ENCODE data around the gene STX12. TPM values are rescaled to one million over a fixed set of nuclear protein-coding genes. Genes with fewer than 3 reads are reported as not detected.

The STX12 gene
- total and polyA plus RNA-seq, 2 of the 4 experiments (the other 2 are of a cell fraction): 28.6 to 54.8 TPM

- ChIA-PET CTCF (interaction anchor here (1.4 kb wide), 1 partner anchor 47 kb away, joined by 5 read pairs; the partner anchor contains the start of gene FAM76A), POLR2A (ENCODE audit: unreplicated experiment) (interaction anchor here (0.6 to 1.1 kb wide), 9 partner anchors 8 to 101 kb away, joined by 3 to 11 read pairs (median 3); partner anchors contain the start of genes FAM76A and PPP1R8)
- peak overlapping the region; percentile 14 to 97 for H4K8ac ChIP-seq (ENCODE audit: low read depth in 2 of 2, low read length in 2 of 2)
- H2AFZ ChIP-seq (replicated peaks; ENCODE audit: low read length, poor library complexity): peak overlapping the region; percentile 89
- no peaks in the 10 kb centered on the region for H3K36me3 ChIP-seq (ENCODE audit: control insufficient read depth, insufficient read depth, low read length)
- no peaks in the 10 kb centered on the region for H3K27me3 ChIP-seq (ENCODE audit: control insufficient read depth, insufficient read depth, low read length)
- WGBS, 2 experiments (ENCODE audit: extremely low coverage in 2 of 2, insufficient read length in 1 of 2): no CpG with 5 or more reads among the region's 18 CpGs
- peak overlapping the region; percentile 60; the same call in 1 of the 2 replicates for H3K23ac ChIP-seq (ENCODE audit: low read depth, low read length)
- peak overlapping the region; percentile 26 for H3K14ac ChIP-seq (replicated peaks; ENCODE audit: low read depth, low read length)
- ATAC-seq (ENCODE audit: low read depth): no peak
- H4K20me1 ChIP-seq (ENCODE audit: insufficient read depth, low read length): peaks cover 8% of the 10 kb centered on the region; the same call in 1 of the 2 replicates
- peak overlapping the region; percentile 66; the same call in 1 of the 2 replicates for H2BK20ac ChIP-seq (ENCODE audit: low read depth, low read length)
- dilution Hi-C loops (cut with HindIII; ENCODE audit: low sequenced_read_pairs, unreplicated experiment) (no loop called here), intact Hi-C loops (cut with micrococcal nuclease) (loop anchor here (1.0 to 2.0 kb wide), 2 partner anchors 20 to 59 kb away; partner anchors contain the start of gene PPP1R8), in situ Hi-C loops (cut with MboI; ENCODE audit: low sequenced_read_pairs) (no loop called here)
- peak overlapping the region; percentile 42 for H3K18ac ChIP-seq (ENCODE audit: low read depth, low read length)
- H3K56ac ChIP-seq (ENCODE audit: extremely low read depth, insufficient read depth, low read length): peak overlapping the region; percentile 78
- BruUV-seq (replicated peaks): TSS peak; percentile 93
- no peaks in the 10 kb centered on the region for H3K9me1 ChIP-seq (ENCODE audit: insufficient read depth, low read length)
- H3K4me1 ChIP-seq (ENCODE audit: control insufficient read depth, insufficient read depth, low read length): peaks cover 4% of the 10 kb centered on the region; the same call in 1 of the 2 replicates
- no peak overlapping the region for H2AK9ac ChIP-seq (replicated peaks; ENCODE audit: low read depth, low read length, poor library complexity)
- H2BK5ac ChIP-seq (ENCODE audit: low read depth, low read length, poor library complexity, severe bottlenecking): peak overlapping the region; percentile 77
- peak overlapping the region; percentile 85 for H3K9ac ChIP-seq (ENCODE audit: low read depth, low read length)
- H3K4ac ChIP-seq (ENCODE audit: low read depth, low read length): peak overlapping the region; percentile 85
- H3K9me3 ChIP-seq (ENCODE audit: control insufficient read depth, insufficient read depth, low read length): no peaks in the 10 kb centered on the region
- H2AK5ac ChIP-seq (ENCODE audit: low read depth, low read length): peak overlapping the region; percentile 63; the same call in 1 of the 2 replicates
- H4K5ac ChIP-seq (ENCODE audit: low read depth, low read length): peak overlapping the region; percentile 86
- H3K4me2 ChIP-seq (ENCODE audit: low read depth, low read length): peak overlapping the region; percentile 54
- peak overlapping the region; percentile 79 for H2BK120ac ChIP-seq (ENCODE audit: low read depth, low read length)
- peaks cover 9 to 32% of the 10 kb centered on the region in 2 experiments; a peak in 3 of 4 replicates for H3K79me1 ChIP-seq (ENCODE audit: low read depth in 1 of 2, low read length in 2 of 2)
- H3K27ac ChIP-seq (ENCODE audit: insufficient read depth, low read length): peak overlapping the region; percentile 76; the same call in 1 of the 2 replicates
- DNase-seq: no peak
- peak overlapping the region; percentile 48 for H4K91ac ChIP-seq (ENCODE audit: insufficient read depth, low read depth, low read length)
- H2BK15ac ChIP-seq (ENCODE audit: low read depth, low read length): 0 out of 3 replicates have a peak overlapping the region, but pooled peaks have one; percentile 23
- H3K4me3 ChIP-seq (ENCODE audit: insufficient read depth, low read depth, low read length): peak overlapping the region; percentile 40; the same call in 1 of the 2 replicates
- TF ChIP-seq USF2 (IDR thresholded peaks at IDR 0.05; ENCODE audit: low read depth, low read length) (no peak), CHD1 (IDR thresholded peaks at IDR 0.05; ENCODE audit: low read depth, low read length) (no peak), BHLHE40 (IDR thresholded peaks at IDR 0.05; ENCODE audit: low read depth, low read length) (no peak), MAZ (IDR thresholded peaks at IDR 0.05; ENCODE audit: borderline replicate concordance, low read depth, low read length) (no peak), SMC3 (IDR thresholded peaks at IDR 0.05; ENCODE audit: low read depth, low read length) (no peak), MXI1 (IDR thresholded peaks at IDR 0.05; ENCODE audit: borderline replicate concordance, low read depth, low read length) (no peak), RFX5 (IDR thresholded peaks at IDR 0.05; ENCODE audit: low read depth, low read length) (no peak), RCOR1 (IDR thresholded peaks at IDR 0.05; ENCODE audit: insufficient replicate concordance, low read length) (no peak), RAD21 (IDR thresholded peaks at IDR 0.05; ENCODE audit: low read length) (no peak), MAFK (IDR thresholded peaks at IDR 0.05; ENCODE audit: low read depth, low read length) (no peak)
- TF ChIP-seq, protein P1, sequence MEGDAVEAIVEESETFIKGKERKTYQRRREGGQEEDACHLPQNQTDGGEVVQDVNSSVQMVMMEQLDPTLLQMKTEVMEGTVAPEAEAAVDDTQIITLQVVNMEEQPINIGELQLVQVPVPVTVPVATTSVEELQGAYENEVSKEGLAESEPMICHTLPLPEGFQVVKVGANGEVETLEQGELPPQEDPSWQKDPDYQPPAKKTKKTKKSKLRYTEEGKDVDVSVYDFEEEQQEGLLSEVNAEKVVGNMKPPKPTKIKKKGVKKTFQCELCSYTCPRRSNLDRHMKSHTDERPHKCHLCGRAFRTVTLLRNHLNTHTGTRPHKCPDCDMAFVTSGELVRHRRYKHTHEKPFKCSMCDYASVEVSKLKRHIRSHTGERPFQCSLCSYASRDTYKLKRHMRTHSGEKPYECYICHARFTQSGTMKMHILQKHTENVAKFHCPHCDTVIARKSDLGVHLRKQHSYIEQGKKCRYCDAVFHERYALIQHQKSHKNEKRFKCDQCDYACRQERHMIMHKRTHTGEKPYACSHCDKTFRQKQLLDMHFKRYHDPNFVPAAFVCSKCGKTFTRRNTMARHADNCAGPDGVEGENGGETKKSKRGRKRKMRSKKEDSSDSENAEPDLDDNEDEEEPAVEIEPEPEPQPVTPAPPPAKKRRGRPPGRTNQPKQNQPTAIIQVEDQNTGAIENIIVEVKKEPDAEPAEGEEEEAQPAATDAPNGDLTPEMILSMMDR (conservative IDR thresholded peaks at IDR 0.05; ENCODE audit: low read depth, low read length): no peak
- TF ChIP-seq, protein P2, sequence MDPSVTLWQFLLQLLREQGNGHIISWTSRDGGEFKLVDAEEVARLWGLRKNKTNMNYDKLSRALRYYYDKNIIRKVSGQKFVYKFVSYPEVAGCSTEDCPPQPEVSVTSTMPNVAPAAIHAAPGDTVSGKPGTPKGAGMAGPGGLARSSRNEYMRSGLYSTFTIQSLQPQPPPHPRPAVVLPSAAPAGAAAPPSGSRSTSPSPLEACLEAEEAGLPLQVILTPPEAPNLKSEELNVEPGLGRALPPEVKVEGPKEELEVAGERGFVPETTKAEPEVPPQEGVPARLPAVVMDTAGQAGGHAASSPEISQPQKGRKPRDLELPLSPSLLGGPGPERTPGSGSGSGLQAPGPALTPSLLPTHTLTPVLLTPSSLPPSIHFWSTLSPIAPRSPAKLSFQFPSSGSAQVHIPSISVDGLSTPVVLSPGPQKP (IDR thresholded peaks at IDR 0.05; ENCODE audit: borderline replicate concordance, low read depth, low read length): no peak
These were observed 735 bp upstream of the STX12 start for GRCh38 chr1:27772036-27772931.

Measured in IMR-90 (cell line).